ENCODE results near the gene CDRT15.

DNA sequence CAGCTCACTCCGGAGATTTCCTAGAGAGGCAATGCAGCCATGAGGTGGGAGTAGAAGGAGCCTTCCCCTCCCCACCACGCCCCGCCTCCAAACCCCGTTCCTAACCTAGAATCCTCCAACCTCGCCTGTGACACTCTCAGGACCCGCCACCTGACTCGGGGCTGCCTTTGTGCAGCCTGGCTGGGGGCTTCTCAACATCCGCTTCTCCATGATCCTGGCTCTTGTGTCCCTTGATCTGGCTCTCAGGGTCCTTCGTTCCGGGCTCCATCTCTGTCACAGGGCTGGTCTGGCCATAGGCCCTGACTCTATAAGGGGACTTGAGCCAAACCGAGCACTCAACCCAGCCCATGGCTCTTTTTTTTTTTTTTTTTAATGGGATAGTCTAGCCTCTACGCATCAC, 24.3 kb downstream of the CDRT15 start:
- TF ChIP-seq POLR2A (IDR thresholded peaks at IDR 0.05) = no peak
- TF ChIP-seq CTCF (IDR thresholded peaks at IDR 0.05) = no peak
